Measurements from ENCODE around the gene CHD9. TPM values are rescaled to one million over a fixed set of nuclear protein-coding genes. Genes with fewer than 3 reads are reported as not detected.

CHD9 gene
- total RNA-seq, 1 experiment from 2014 or later = 28.8 TPM

DNA sequence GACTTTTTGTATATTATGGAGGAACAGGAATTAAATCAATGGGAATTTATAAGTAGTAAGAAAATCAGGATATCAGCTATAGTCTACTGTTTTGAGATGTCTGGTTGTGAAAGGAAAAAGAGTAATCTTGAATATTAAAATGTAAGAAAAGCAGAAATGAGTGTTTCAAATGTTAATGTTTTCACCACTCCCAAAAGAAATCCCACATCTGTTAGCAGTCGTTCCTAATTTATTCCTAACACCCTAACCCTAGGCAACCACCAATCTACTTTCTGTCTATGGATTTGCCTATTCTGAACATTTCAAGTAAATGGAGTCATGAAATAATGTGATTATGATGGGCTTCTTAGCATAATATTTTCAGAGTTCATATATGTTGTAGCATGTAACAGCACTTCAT lies 133.0 kb downstream of the CHD9 start:
- DNase-seq (ENCODE audit: low read depth) = no peak

GRCh38 chr16:53191413-53191812 lies 136.6 kb downstream of the CHD9 start:
- DNase-seq (ENCODE audit: low read depth) = no peak

GRCh38 chr16:53198933-53199332 lies 144.1 kb downstream of the CHD9 start:
- DNase-seq (ENCODE audit: low read depth) = no peak

DNA sequence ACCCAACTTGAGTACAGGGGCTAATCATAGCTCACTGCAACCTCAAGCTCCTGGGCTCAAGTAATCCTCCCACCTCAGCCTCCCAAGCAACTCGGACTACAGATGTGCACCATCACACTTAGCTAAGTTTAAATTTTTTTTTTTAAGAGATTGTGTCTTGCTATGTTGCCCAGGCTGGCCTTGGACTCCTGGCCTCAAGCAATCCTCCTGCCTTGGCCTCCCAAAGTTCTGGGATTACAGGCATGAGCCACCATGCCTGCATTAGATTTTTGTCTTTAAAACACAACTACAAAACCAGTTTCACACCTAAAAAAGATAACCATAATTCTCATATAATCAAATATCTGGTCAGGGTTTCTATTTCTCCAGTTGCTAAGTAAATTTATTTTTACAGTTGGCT lies 147.1 kb downstream of the CHD9 start:
- no peak for DNase-seq (ENCODE audit: low read depth)

DNA sequence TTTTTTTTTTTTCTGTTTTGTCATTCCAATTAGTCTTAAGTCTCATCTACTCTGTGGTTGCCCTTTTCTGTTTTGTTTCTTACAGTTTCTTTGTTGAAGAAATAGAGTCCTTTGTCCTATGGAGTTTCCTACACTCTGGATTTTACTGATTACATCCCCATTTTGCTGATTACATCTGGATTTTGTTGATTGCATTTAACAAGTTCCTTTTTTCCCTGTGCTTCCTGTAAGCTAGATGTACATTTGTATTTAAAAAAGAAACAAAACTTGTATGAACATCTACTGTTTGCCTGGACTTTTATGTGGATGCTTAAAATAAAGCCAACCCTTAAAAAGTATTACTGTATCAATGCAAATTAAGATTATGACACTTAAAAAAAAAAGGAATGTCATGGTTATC lies 147.6 kb downstream of the CHD9 start:
- no peak for DNase-seq (ENCODE audit: low read depth)

- peak; percentile 89 for DNase-seq (ENCODE audit: low read depth)
Observed at GRCh38 chr16:53207810-53208752, 153.3 kb downstream of the CHD9 start.

GRCh38 chr16:53209429-53209828 lies 154.6 kb downstream of the CHD9 start:
- no peak for DNase-seq (ENCODE audit: low read depth)

GRCh38 chr16:53209877-53210276 lies 155.1 kb downstream of the CHD9 start:
- DNase-seq (ENCODE audit: low read depth) = no peak

- no peak for DNase-seq (ENCODE audit: low read depth)
Observed at GRCh38 chr16:53211253-53211652, 156.5 kb downstream of the CHD9 start.

DNA sequence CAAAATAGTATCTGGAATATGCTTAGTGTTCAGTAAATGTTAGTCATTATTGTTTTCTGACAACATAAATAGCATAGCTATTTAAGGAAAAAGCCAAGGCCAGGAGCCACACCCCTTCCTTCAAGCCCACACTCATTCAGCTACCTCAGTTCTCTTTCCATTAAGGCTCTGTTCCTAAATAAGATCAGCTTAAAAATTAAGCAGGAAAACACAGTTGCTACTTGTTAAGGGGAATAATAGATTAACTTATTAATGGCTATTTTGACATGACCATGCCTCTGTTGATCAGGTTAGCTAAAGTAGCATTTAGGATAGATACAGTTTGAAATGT lies 158.1 kb downstream of the CHD9 start:
- DNase-seq (ENCODE audit: low read depth) = no peak

GRCh38 chr16:53213542-53213941 lies 158.8 kb downstream of the CHD9 start:
- DNase-seq (ENCODE audit: low read depth) = no peak

DNA sequence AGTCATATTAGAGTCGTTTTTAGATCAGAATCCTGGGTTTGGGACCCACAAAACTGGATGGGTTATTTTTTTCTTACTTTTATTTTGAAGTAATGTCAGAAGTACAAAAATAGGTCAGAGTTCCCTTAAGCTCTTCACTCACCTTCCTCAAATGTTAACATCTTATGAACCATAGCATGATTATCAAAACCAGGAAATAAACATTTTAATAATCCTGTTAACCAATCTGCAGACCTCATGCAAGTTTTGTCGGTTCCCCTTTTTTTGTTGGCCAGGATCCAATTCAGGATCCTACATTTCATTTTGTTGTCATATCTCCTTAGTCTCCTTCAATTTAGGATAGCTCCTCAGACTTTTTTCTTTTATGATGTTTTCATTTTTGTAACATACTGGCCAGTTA lies 162.0 kb downstream of the CHD9 start:
- no peak for DNase-seq (ENCODE audit: low read depth)

GRCh38 chr16:53219371-53219770 lies 164.6 kb downstream of the CHD9 start:
- DNase-seq (ENCODE audit: low read depth) = no peak

- DNase-seq (ENCODE audit: low read depth) = peak; percentile 43
Observed at GRCh38 chr16:53219795-53220454, 165.1 kb downstream of the CHD9 start.

- peak; percentile 24 for DNase-seq (ENCODE audit: low read depth)
Observed at GRCh38 chr16:53220585-53220984, 165.8 kb downstream of the CHD9 start.

DNA sequence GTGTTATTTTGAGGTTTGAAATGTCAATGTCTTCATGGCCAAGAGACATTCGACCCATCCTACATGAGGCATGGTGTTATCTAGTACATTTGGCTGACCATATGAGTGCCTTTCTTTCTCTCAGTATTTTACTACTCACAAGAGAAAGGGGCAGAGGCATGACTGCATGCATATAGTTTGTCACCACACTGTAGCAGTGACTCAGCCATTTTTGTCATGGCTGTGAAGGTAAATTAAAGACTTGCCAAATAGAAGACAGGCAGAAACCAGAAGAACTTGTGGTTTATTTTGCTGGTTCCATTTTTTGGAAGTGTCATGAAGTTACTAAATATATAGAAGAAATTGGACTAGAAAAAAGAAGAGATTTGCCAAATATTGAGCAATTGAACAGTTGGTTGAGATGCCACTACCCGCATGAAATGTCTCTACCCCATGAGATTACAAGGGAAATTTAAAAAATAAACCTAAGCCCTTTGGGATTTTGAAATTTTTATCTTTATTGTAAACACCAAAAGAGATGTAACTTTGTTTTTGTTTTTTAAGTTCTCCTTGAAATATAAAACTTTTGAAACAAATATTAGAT lies 170.3 kb downstream of the CHD9 start:
- peak; percentile 65 for DNase-seq (ENCODE audit: low read depth)

- DNase-seq (ENCODE audit: low read depth) = no peak
Observed at GRCh38 chr16:53232826-53233529, 178.2 kb downstream of the CHD9 start.

GRCh38 chr16:53234836-53235235 lies 180.0 kb downstream of the CHD9 start:
- no peak for DNase-seq (ENCODE audit: low read depth)

DNA sequence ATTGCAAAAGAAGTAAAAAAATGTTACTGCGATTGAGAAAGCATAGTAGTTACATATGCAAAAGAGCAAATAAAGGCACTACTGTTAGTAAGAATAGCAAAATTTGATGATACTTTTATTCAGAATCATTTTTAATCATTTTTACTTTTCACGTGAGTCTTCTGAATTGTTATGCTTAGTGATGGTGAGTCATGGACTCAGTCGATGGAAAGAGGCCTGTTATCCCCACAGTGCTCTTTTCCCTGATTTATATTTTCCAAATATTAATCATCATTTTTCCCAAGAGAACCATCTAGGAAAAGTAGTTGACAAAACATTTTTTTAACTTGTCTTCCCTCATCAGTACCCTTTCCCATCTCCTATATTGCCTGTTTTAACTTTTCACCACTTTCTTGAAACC lies 181.1 kb downstream of the CHD9 start:
- DNase-seq (ENCODE audit: low read depth) = no peak

- DNase-seq (ENCODE audit: low read depth) = no peak
Observed at GRCh38 chr16:53249331-53249730, 194.5 kb downstream of the CHD9 start.

DNA sequence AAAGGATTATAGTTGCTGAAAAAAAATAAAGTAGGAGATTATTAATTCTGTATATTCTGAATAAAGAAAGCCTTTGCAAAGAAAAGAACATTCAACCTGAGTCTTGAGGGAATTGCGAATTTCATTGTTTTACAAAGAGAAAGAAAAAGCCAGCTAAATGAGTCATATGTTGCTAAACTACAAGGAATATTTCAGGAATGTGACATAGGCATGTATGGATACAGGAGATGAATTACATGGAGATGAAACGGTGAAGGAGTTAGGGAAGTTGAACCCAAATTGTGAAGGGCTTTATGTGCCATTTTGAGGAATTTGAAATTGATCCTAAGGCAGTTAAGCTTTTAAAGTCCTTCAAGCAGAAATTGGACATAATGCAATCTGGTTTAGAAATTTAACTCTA lies 202.2 kb downstream of the CHD9 start:
- peak; percentile 22 for DNase-seq (ENCODE audit: low read depth)

DNA sequence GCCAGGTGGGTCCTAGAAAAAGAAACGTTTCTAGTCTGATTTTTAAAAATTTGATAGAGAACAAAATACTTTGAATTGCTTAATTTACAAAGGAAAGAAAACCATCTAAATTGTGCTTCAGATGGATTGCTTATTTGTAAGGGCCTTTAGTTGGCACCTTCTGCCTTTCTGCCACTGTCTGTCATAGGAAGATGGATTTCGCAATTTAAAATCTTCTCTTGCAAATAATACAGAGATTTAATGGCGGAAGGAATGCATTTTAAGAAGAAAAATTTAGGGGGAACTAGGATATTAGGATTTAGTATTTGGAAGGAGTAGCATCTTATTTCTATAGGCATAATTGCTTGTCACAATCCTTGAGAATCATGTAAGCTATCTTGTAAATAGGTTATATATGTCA lies 204.0 kb downstream of the CHD9 start:
- DNase-seq (ENCODE audit: low read depth) = no peak

Data from RPMI7951 (cell line).